ENCODE data around the gene DSTN.

DSTN gene

DNA sequence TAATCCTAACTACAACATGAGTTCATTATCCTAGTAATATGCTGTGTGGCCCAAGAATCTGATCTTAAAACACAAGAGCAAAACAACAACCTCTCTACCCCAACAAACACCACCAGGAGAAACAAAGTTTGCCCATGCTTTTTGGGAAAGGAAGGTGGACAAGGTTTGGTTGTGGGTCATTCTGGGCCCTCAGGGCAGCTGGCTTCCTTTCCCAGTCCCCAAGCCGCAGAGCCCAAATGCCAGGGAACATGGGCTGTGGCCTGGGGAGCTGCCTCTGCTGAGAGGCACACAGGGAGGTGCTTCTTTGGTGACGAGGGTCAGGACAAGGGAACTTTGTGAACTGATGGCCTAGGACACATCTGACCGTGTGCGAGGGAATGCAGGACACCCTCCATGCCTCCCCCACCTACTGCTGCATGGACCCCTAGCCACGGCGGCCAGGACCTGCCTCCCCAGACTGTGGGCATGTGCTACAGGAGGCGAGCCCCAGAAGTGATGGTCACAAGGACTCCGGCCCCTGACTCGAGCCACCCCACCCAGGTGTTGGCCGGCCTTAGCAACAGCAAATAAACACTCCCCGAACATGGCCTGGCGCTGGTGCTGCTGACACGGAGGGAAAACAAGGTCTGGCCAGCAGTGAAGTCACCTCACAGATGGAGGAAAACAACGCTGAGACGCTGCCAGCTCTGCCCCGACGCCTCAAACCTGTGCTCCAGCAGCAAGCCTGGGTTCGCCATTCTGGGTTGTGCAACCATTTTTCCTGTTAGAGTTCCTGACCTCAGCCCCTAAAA lies 56.5 kb downstream of the DSTN start:
- no peaks in the 10 kb centered on the region for H3K27me3 ChIP-seq (ENCODE audit: control insufficient read depth, insufficient read depth, low read length)
- H3K36me3 ChIP-seq (ENCODE audit: control insufficient read depth, insufficient read depth, low read length), result peaks cover 95% of the 10 kb centered on the region
- H3K9ac ChIP-seq (ENCODE audit: low read depth, low read length), result no peak overlapping the region
- no peaks in the 10 kb centered on the region for H3K9me3 ChIP-seq (ENCODE audit: control insufficient read depth, insufficient read depth, low read length)
- H3K4me3 ChIP-seq (ENCODE audit: low read depth, low read length), result no peak overlapping the region
- H3K4me1 ChIP-seq (ENCODE audit: control insufficient read depth, insufficient read depth, low read length), result no peaks in the 10 kb centered on the region
- H3K27ac ChIP-seq (ENCODE audit: low read depth, low read length), result no peak overlapping the region

DNA sequence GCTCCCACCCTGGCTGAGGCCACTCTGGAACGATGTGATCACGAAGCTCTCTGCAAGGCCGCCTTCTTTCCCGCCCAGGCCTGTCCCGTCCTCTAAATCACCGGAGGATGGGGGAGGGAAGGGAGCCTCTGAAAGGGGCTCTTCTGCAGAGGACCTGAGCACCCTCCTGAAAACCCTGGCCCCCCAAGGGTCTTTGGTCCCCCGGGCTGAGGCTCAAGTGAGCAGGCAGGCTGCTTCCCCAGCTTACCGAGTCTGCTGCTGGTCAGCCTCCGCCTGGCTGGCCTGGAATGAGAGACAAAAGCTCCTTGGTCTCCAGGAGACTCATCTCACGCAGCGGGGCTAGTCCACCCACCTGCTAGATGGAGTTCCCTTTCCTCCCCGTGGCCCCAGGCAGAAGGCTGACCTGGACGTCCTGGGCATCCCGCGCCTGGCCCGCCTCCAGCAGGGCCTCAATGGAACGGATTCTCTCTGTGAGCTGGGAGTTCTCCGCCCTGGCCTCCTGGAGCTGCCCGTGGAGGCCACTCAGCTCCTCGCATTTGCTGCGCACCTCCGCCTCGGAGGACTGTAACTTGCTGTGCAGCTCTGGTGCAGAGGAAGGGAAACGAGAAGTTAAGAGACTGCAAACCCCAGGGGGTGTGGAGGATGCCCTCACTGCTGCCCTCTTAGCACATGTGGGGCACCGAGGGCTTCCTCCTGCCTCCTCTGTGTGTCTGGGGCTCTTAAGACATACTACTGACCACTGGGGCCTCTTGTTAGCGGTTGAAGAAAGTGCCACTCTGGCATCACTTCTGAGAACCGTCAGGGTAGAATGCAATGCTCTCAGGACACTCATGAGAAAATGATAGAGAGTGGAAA lies 57.5 kb downstream of the DSTN start:
- Histone ChIP-seq H3K4me1 (ENCODE audit: control insufficient read depth, insufficient read depth, low read length) (no peaks in the 10 kb centered on the region), H3K9me3 (ENCODE audit: control insufficient read depth, insufficient read depth, low read length) (no peaks in the 10 kb centered on the region), H3K4me3 (ENCODE audit: low read depth, low read length) (no peak overlapping the region), H3K27me3 (ENCODE audit: control insufficient read depth, insufficient read depth, low read length) (no peaks in the 10 kb centered on the region), H3K27ac (ENCODE audit: low read depth, low read length) (no peak overlapping the region), H3K36me3 (ENCODE audit: control insufficient read depth, insufficient read depth, low read length) (peaks cover 95% of the 10 kb centered on the region), H3K9ac (ENCODE audit: low read depth, low read length) (no peak overlapping the region)

GRCh38 chr20:17628101-17628841 lies 58.4 kb downstream of the DSTN start:
- H3K9me3 ChIP-seq (ENCODE audit: control insufficient read depth, insufficient read depth, low read length), result no peaks in the 10 kb centered on the region
- no peak overlapping the region for H3K9ac ChIP-seq (ENCODE audit: low read depth, low read length)
- no peak overlapping the region for H3K27ac ChIP-seq (ENCODE audit: low read depth, low read length)
- no peaks in the 10 kb centered on the region for H3K4me1 ChIP-seq (ENCODE audit: control insufficient read depth, insufficient read depth, low read length)
- no peaks in the 10 kb centered on the region for H3K27me3 ChIP-seq (ENCODE audit: control insufficient read depth, insufficient read depth, low read length)
- no peak overlapping the region for H3K4me3 ChIP-seq (ENCODE audit: low read depth, low read length)
- H3K36me3 ChIP-seq (ENCODE audit: control insufficient read depth, insufficient read depth, low read length), result peaks cover 95% of the 10 kb centered on the region

- H3K36me3 ChIP-seq (ENCODE audit: control insufficient read depth, insufficient read depth, low read length), result peaks cover 96% of the 10 kb centered on the region
- no peak overlapping the region for H3K9ac ChIP-seq (ENCODE audit: low read depth, low read length)
Observed at GRCh38 chr20:17629025-17629424, 59.1 kb downstream of the DSTN start.

DNA sequence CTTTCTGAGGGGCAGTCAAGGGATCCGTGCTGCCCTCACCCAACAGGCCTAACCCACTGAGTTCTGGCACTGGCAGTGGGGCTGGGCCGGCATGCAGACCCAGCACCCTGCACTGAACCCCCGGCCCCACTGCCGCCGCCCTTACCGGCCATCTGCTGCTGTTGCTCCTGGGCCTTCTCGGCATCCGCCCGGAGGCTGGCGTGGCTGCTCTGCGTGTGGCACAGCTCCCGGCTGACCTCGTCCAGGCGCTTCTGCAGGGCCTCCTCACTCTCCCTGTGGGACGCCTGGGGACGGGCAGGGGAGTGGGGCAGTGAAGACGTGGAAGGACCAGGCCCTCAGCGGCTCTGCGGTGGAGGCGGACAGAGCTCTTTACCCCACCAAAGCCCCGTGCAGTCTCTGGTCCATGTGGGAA lies 59.8 kb downstream of the DSTN start:
- H3K27ac ChIP-seq (ENCODE audit: low read depth, low read length), result no peak overlapping the region
- no peaks in the 10 kb centered on the region for H3K27me3 ChIP-seq (ENCODE audit: control insufficient read depth, insufficient read depth, low read length)
- H3K36me3 ChIP-seq (ENCODE audit: control insufficient read depth, insufficient read depth, low read length), result peaks cover 96% of the 10 kb centered on the region
- no peaks in the 10 kb centered on the region for H3K9me3 ChIP-seq (ENCODE audit: control insufficient read depth, insufficient read depth, low read length)
- no peak overlapping the region for H3K9ac ChIP-seq (ENCODE audit: low read depth, low read length)
- H3K4me1 ChIP-seq (ENCODE audit: control insufficient read depth, insufficient read depth, low read length), result no peaks in the 10 kb centered on the region
- no peak overlapping the region for H3K4me3 ChIP-seq (ENCODE audit: low read depth, low read length)

More at GRCh38 chr20:17629025-17629424, 59.1 kb downstream of the DSTN start:
- no peaks in the 10 kb centered on the region for H3K4me1 ChIP-seq (ENCODE audit: control insufficient read depth, insufficient read depth, low read length)
- no peak overlapping the region for H3K27ac ChIP-seq (ENCODE audit: low read depth, low read length)
- no peaks in the 10 kb centered on the region for H3K27me3 ChIP-seq (ENCODE audit: control insufficient read depth, insufficient read depth, low read length)
- H3K9me3 ChIP-seq (ENCODE audit: control insufficient read depth, insufficient read depth, low read length), result no peaks in the 10 kb centered on the region
- no peak overlapping the region for H3K4me3 ChIP-seq (ENCODE audit: low read depth, low read length)

DNA sequence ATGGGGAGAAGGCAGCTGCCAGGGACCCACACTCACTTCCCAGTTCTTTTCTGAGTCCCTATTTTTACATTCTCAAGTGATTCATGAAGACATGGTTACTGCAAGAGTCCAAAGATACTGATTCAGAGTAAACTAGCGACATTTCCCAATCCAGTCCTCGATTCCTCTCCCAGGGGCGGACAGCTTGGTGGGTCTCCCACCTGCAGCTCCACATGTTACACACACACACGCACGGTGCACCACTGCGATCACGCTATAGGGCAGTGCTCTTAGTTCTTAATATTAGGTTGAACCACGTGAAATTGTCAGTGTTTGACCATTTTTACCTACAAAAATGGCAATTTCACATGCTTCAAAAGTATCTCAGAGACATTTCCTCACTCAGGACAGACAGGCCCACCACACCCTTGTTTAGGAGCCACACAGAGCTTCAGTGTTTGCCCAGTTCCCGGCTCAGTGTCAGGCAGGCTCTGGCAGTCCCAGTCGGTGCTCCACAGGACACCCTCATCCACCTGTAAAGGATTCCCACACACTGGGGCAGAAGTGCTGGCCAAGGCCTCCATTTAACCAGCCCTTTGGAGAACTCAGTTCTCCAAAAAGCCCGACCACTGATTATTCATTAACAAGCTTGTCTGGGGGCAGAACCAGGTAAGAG lies 60.4 kb downstream of the DSTN start:
- peaks cover 96% of the 10 kb centered on the region for H3K36me3 ChIP-seq (ENCODE audit: control insufficient read depth, insufficient read depth, low read length)
- no peaks in the 10 kb centered on the region for H3K4me1 ChIP-seq (ENCODE audit: control insufficient read depth, insufficient read depth, low read length)
- no peak overlapping the region for H3K9ac ChIP-seq (ENCODE audit: low read depth, low read length)
- H3K9me3 ChIP-seq (ENCODE audit: control insufficient read depth, insufficient read depth, low read length), result no peaks in the 10 kb centered on the region
- no peak overlapping the region for H3K4me3 ChIP-seq (ENCODE audit: low read depth, low read length)
- no peak overlapping the region for H3K27ac ChIP-seq (ENCODE audit: low read depth, low read length)
- no peaks in the 10 kb centered on the region for H3K27me3 ChIP-seq (ENCODE audit: control insufficient read depth, insufficient read depth, low read length)

GRCh38 chr20:17630806-17631195 lies 60.9 kb downstream of the DSTN start:
- no peak overlapping the region for H3K27ac ChIP-seq (ENCODE audit: low read depth, low read length)
- H3K27me3 ChIP-seq (ENCODE audit: control insufficient read depth, insufficient read depth, low read length), result no peaks in the 10 kb centered on the region
- H3K4me3 ChIP-seq (ENCODE audit: low read depth, low read length), result no peak overlapping the region
- no peak overlapping the region for H3K9ac ChIP-seq (ENCODE audit: low read depth, low read length)
- H3K9me3 ChIP-seq (ENCODE audit: control insufficient read depth, insufficient read depth, low read length), result no peaks in the 10 kb centered on the region
- no peaks in the 10 kb centered on the region for H3K4me1 ChIP-seq (ENCODE audit: control insufficient read depth, insufficient read depth, low read length)
- peaks cover 97% of the 10 kb centered on the region for H3K36me3 ChIP-seq (ENCODE audit: control insufficient read depth, insufficient read depth, low read length)

DNA sequence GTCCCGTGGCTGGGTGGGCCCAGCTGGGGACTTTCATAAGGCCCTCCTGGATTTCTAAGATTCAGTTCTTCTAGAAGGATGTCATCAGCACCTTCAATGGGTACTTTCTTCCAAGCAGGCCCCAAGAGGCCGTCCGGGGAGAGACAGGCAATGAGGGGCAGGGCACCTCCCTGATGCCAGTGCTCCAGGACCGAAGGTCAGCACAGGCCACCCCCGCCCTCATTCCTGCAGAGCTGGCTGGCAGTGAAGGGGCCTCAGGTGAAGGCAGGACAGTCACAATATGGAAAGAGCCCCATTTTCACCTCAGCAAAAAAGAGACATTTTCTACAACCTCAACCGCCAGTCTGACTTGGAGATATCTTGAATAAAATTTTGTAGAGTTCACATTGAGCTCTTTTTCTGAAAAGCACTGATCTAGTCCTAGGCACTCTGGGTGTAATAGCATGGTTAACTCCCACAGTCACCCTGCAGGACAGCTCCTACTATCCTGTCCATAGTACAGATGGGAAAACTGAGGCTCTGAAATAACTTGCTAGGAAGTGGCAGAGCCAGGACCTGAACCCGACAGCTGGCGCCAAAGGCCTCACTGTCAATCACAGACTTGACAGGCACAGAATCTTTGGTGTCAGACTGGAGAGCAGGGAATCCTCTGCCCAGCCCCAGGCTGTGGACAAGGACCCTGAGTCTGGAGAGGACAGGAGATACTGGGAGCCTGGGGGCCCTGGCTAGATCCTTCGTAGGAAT lies 61.9 kb downstream of the DSTN start:
- H3K4me1 ChIP-seq (ENCODE audit: control insufficient read depth, insufficient read depth, low read length), result no peaks in the 10 kb centered on the region
- H3K9me3 ChIP-seq (ENCODE audit: control insufficient read depth, insufficient read depth, low read length), result no peaks in the 10 kb centered on the region
- no peak overlapping the region for H3K27ac ChIP-seq (ENCODE audit: low read depth, low read length)
- H3K27me3 ChIP-seq (ENCODE audit: control insufficient read depth, insufficient read depth, low read length), result no peaks in the 10 kb centered on the region
- no peak overlapping the region for H3K4me3 ChIP-seq (ENCODE audit: low read depth, low read length)
- peaks cover 97% of the 10 kb centered on the region for H3K36me3 ChIP-seq (ENCODE audit: control insufficient read depth, insufficient read depth, low read length)
- no peak overlapping the region for H3K9ac ChIP-seq (ENCODE audit: low read depth, low read length)

- Histone ChIP-seq H3K4me1 (ENCODE audit: control insufficient read depth, insufficient read depth, low read length) (no peaks in the 10 kb centered on the region), H3K27me3 (ENCODE audit: control insufficient read depth, insufficient read depth, low read length) (no peaks in the 10 kb centered on the region), H3K4me3 (ENCODE audit: low read depth, low read length) (no peak overlapping the region), H3K27ac (ENCODE audit: low read depth, low read length) (no peak overlapping the region), H3K36me3 (ENCODE audit: control insufficient read depth, insufficient read depth, low read length) (peaks cover 93% of the 10 kb centered on the region), H3K9me3 (ENCODE audit: control insufficient read depth, insufficient read depth, low read length) (no peaks in the 10 kb centered on the region), H3K9ac (ENCODE audit: low read depth, low read length) (no peak overlapping the region)
Observed at GRCh38 chr20:17633221-17633849, 63.5 kb downstream of the DSTN start.

All from HUES48 (cell line).